Fibroblast of peridontal ligament (primary cell): ENCODE data around the gene KRT24.

Experiments
- DNase-seq: peaks from one replicate; pipeline ENCODE4 v3.0.0-alpha.2; 2010; ENCODE audit errors: extremely low read depth

The KRT24 gene

GRCh38 chr17:40695874-40696472, 7.6 kb downstream of the KRT24 start:
- DNase-seq = peak; percentile 25

- no peak for DNase-seq
These were observed 9.0 kb downstream of the KRT24 start for GRCh38 chr17:40694584-40694983.

- DNase-seq = no peak
These were observed 16.4 kb downstream of the KRT24 start for GRCh38 chr17:40687106-40687505.

GRCh38 chr17:40686192-40686591, 17.4 kb downstream of the KRT24 start:
- DNase-seq = no peak

GRCh38 chr17:40680998-40681397, 22.6 kb downstream of the KRT24 start:
- DNase-seq = no peak

GRCh38 chr17:40679523-40679907, 24.0 kb downstream of the KRT24 start:
- DNase-seq = no peak

GRCh38 chr17:40678902-40679522, 24.5 kb downstream of the KRT24 start:
- no peak for DNase-seq

- no peak for DNase-seq
These were observed 27.6 kb downstream of the KRT24 start for GRCh38 chr17:40675905-40676304.

GRCh38 chr17:40672654-40673053, 30.9 kb downstream of the KRT24 start:
- no peak for DNase-seq

- no peak for DNase-seq
These were observed 32.3 kb downstream of the KRT24 start for GRCh38 chr17:40671282-40671681.

- no peak for DNase-seq
These were observed 37.2 kb downstream of the KRT24 start for GRCh38 chr17:40666331-40666730.

- DNase-seq = no peak
These were observed 38.8 kb downstream of the KRT24 start, which contains the start of gene KRT222 for GRCh38 chr17:40664582-40665333. Gene KRT222, minus strand, starts transcription at chr17:40665177. Its CDS starts 78 bp downstream, at chr17:40665099.

GRCh38 chr17:40663252-40663651, 40.3 kb downstream of the KRT24 start:
- no peak for DNase-seq

GRCh38 chr17:40659911-40660310, 43.6 kb downstream of the KRT24 start:
- DNase-seq = no peak

GRCh38 chr17:40658396-40658795, 45.2 kb downstream of the KRT24 start:
- no peak for DNase-seq

- no peak for DNase-seq
These were observed 51.6 kb downstream of the KRT24 start for GRCh38 chr17:40651939-40652338.

GRCh38 chr17:40648384-40648968, 55.1 kb downstream of the KRT24 start:
- peak; percentile 42 for DNase-seq
